Measurements from ENCODE around the gene MRPL27.

DNA sequence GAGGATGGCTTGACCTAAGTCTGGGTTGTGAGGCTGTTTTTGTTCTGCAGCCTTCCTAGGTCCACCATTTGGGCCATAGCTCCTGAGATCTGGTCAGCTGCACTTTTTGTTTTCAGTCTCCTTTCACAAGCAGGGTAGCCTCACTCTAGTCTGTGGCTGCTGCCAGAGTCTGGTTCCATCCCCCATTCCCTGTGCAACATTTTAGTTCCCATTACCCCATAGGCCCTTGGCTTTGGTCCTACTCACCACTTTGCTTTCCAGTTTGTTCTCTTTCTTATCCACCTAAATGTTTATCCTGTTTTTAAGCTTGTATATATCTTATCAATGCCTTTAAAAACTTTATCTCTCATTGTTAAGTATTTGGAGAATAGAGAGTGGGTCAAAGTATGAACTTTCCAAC lies 33.6 kb downstream of the MRPL27 start:
- TF ChIP-seq, protein P1, sequence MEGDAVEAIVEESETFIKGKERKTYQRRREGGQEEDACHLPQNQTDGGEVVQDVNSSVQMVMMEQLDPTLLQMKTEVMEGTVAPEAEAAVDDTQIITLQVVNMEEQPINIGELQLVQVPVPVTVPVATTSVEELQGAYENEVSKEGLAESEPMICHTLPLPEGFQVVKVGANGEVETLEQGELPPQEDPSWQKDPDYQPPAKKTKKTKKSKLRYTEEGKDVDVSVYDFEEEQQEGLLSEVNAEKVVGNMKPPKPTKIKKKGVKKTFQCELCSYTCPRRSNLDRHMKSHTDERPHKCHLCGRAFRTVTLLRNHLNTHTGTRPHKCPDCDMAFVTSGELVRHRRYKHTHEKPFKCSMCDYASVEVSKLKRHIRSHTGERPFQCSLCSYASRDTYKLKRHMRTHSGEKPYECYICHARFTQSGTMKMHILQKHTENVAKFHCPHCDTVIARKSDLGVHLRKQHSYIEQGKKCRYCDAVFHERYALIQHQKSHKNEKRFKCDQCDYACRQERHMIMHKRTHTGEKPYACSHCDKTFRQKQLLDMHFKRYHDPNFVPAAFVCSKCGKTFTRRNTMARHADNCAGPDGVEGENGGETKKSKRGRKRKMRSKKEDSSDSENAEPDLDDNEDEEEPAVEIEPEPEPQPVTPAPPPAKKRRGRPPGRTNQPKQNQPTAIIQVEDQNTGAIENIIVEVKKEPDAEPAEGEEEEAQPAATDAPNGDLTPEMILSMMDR (IDR thresholded peaks at IDR 0.05; ENCODE audit: low read depth, low read length), result no peak
- no peak for TF ChIP-seq EZH2phosphoT487 (IDR thresholded peaks at IDR 0.05; ENCODE audit: low read depth)
